Right forelimb (tissue), 1 donor: ENCODE measurements around the gene TSPY8.
"Not testable (repeated sequence)": the region's sequence is repeated elsewhere in the genome, so short reads cannot be mapped to it uniquely, and the experiment has no call there.

Experiments
- DNase-seq: peaks from one replicate; pipeline ENCODE4 v3.0.0-alpha.2; 2018

The TSPY8 gene

GRCh38 chrY:9357497-9357896 lies at the start of gene TSPY8:
TSS of gene TSPY8 (plus strand) at chrY:9357797. CDS start at chrY:9357843, 46 bp downstream.
- not testable (repeated sequence) for DNase-seq

DNA sequence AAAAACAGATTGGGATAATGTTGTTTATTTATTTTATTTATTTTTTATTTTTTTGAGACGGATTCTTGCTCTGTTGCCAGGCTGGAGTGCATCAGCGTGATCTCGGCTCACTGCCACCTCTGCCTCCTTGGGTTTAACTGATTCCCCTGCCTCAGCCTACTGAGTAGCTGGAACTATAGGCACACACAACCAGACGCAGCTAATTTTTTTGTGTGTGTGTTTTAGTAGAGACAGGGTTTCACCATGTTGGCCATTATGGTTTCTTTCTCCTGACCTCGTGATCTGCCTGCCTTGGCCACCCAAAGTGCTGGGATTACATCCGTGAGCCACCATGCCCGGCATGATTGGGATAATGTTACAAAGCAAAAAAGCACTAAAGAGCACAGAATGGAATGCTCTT lies 36.6 kb upstream of the TSPY8 start:
- no peak for DNase-seq

GRCh38 chrY:9337164-9337563 lies 20.4 kb upstream of the TSPY8 start, which contains the start of gene TSPY4:
TSS of gene TSPY4 (plus strand) at chrY:9337464. CDS start at chrY:9337510, 46 bp downstream.
- not testable (repeated sequence) for DNase-seq

DNA sequence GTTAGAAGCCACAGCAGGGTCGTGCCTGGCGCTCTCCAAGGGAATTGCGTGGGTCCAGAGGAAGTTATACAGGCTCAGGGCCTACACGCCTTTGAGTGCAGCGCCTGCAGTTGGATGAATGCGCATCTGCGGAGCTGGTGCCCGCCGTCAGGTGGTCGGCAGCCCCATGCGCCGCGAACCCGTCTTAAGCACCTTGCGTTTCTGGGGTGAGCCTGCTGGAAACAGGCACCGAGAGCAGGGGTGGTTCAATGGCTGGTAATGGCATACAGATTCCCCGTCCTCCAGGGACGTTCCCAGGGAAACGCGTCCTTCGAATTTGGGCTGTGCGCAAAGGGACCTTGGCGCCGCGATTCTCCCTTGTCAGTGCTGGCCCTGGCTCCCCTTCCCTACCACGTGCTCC lies 38.9 kb downstream of the TSPY8 start:
- not testable (repeated sequence) for DNase-seq

- not testable (repeated sequence) for DNase-seq
Measured at GRCh38 chrY:9398121-9398520, 40.5 kb downstream of the TSPY8 start, which contains the start of gene TSPY3. TSS of gene TSPY3 (plus strand) at chrY:9398421. CDS start at chrY:9398467, 46 bp downstream.
